Esophagus squamous epithelium (tissue), 5 donors: ENCODE data around the gene QDPR. TPM values are rescaled to one million over a fixed set of nuclear protein-coding genes. Genes with fewer than 3 reads are reported as not detected.

ENCODE experiments used
- DNase-seq: peaks from one replicate; lab custom pipeline; 2025; lab: John Stamatoyannopoulos, UW
- H3K27ac ChIP-seq, 4 donors: fragments of 200-600 bp; sonication (generic); one replicate each; pipeline ENCODE4 v1.5.1; 2016 to 2019; ENCODE audit warnings: mild to moderate bottlenecking in 1 of 4
- H3K27me3 ChIP-seq, 4 donors: fragments of 200-600 bp; sonication (generic); 1 replicate in 3 of 4; 2 replicates in 1 of 4; pipeline versions ENCODE4 v1.5.1 to v1.6.0; 2017 to 2021; ENCODE audit warnings: antibody characterized with exemption in 1 of 4
- H3K36me3 ChIP-seq, 3 donors: fragments of 200-600 bp; sonication (generic); one replicate each; pipeline ENCODE4 v1.5.1; 2016 to 2019
- H3K4me1 ChIP-seq, 3 donors: fragments of 200-600 bp; sonication (generic); one replicate each; pipeline ENCODE4 v1.5.1; 2017 to 2019
- H3K4me3 ChIP-seq, 4 donors: fragments of 200-600 bp; sonication (generic); 1 replicate in 3 of 4; 2 replicates in 1 of 4; pipeline ENCODE4 v1.5.1; 2016 to 2019; ENCODE audit warnings: mild to moderate bottlenecking in 2 of 4, moderate library complexity in 1 of 4
- H3K9me3 ChIP-seq, 3 donors: fragments of 200-600 bp; sonication (generic); one replicate each; pipeline ENCODE4 v1.5.1; 2016 to 2019
- CTCF ChIP-seq, 6 experiments: fragments of 450-650 bp in 4 of 6; fragments of 200-600 bp in 2 of 6; sonication (generic) in 2 of 6; IDR thresholded peaks; one replicate each; pipeline ENCODE4 v1.5.1; 2016 to 2019; ENCODE audit warnings: antibody characterized with exemption in 6 of 6, mild to moderate bottlenecking in 4 of 6, moderate library complexity in 4 of 6
- POLR2A ChIP-seq, 4 donors: fragments of 450-650 bp; IDR thresholded peaks; one replicate each; pipeline ENCODE4 v1.6.1; 2017; ENCODE audit warnings: antibody characterized with exemption in 4 of 4, mild to moderate bottlenecking in 4 of 4, moderate library complexity in 3 of 4
- WGBS, 2 donors: methylation state at CpG; one replicate each; pipeline ENCODE4 v1.1.5; 2018; 5-methylcytosine and 5-hydroxymethylcytosine counted together
- intact Hi-C: fragments of 100-400 bp; cut with DNase I; formaldehyde crosslinking; loops from one replicate; pipeline ENCODE4 v1.15.0; 2022
- total RNA-seq, 4 donors: library from RNA; depleted of rRNA; stranded (reverse); fragments of >200 nt; gene quantifications; one replicate each; pipeline ENCODE4 v1.1.0, GENCODE V29; 2016
- donor health status: DM: yes; HTN: yes; CAD: no.

The QDPR gene
- total RNA-seq, 4 donors from 2014 or later = 5.5 to 9.4 (median 8.5) TPM

- H3K27ac ChIP-seq = no peak overlapping the region
- H3K27me3 ChIP-seq = peaks cover 0 to 17% (median 0%) of the 10 kb centered on the region in 4 donors
- intact Hi-C loops = loop anchor here (5.0 kb wide), 1 partner anchor 87 kb away; no protein-coding TSS in a partner anchor
- no peak for DNase-seq
- WGBS, 2 donors = 89 to 98% methylated on average over 3 of the region's 3 CpGs
- peaks cover 0 to 5% (median 0%) of the 10 kb centered on the region in 3 donors for H3K4me1 ChIP-seq
- H3K4me3 ChIP-seq = no peak overlapping the region
- H3K9me3 ChIP-seq = no peaks in the 10 kb centered on the region
- TF ChIP-seq CTCF (IDR thresholded peaks at IDR 0.05) = no peak
- TF ChIP-seq POLR2A (IDR thresholded peaks at IDR 0.05) = no peak
- no peaks in the 10 kb centered on the region for H3K36me3 ChIP-seq
Measured at GRCh38 chr4:17550549-17550948, 38.7 kb upstream of the QDPR start.

- DNase-seq = no peak
- 70 to 92% methylated on average over 2 to 8 of the region's 12 CpGs for WGBS, 2 donors
- Histone ChIP-seq H3K9me3 (no peaks in the 10 kb centered on the region), H3K36me3 (no peaks in the 10 kb centered on the region), H3K27me3 (peaks cover 0 to 6% (median 0%) of the 10 kb centered on the region in 4 donors), H3K4me1 (peaks cover 0 to 5% (median 0%) of the 10 kb centered on the region in 3 donors), H3K27ac (no peak overlapping the region), H3K4me3 (no peak overlapping the region)
- intact Hi-C loops = no loop called here
- TF ChIP-seq CTCF (IDR thresholded peaks at IDR 0.05) = no peak
- no peak for TF ChIP-seq POLR2A (IDR thresholded peaks at IDR 0.05)
Measured at GRCh38 chr4:17546678-17547077, 34.8 kb upstream of the QDPR start.

- Histone ChIP-seq H3K9me3 (no peaks in the 10 kb centered on the region), H3K27me3 (peaks cover 0 to 6% (median 0%) of the 10 kb centered on the region in 4 donors), H3K36me3 (no peaks in the 10 kb centered on the region), H3K4me3 (no peak overlapping the region), H3K27ac (no peak overlapping the region), H3K4me1 (peaks cover 0 to 5% (median 0%) of the 10 kb centered on the region in 3 donors)
- TF ChIP-seq POLR2A (IDR thresholded peaks at IDR 0.05) = no peak
- no peak for TF ChIP-seq CTCF (IDR thresholded peaks at IDR 0.05)
- DNase-seq = no peak
- 76 to 82% methylated on average over 10 of the region's 10 CpGs for whole genome bisulfite sequencing, 2 donors
- intact Hi-C loops = no loop called here
Measured at GRCh38 chr4:17546222-17546621, 34.3 kb upstream of the QDPR start.

GRCh38 chr4:17545374-17546140 lies 33.7 kb upstream of the QDPR start:
- Histone ChIP-seq H3K4me1 (peaks cover 0 to 5% (median 0%) of the 10 kb centered on the region in 3 donors), H3K4me3 (no peak overlapping the region), H3K27ac (no peak overlapping the region), H3K36me3 (no peaks in the 10 kb centered on the region), H3K27me3 (peaks cover 0 to 6% (median 0%) of the 10 kb centered on the region in 4 donors), H3K9me3 (no peaks in the 10 kb centered on the region)
- no peak for TF ChIP-seq POLR2A (IDR thresholded peaks at IDR 0.05)
- no peak for TF ChIP-seq CTCF (IDR thresholded peaks at IDR 0.05)
- WGBS, 2 donors = 68 to 75% methylated on average over 7 to 11 of the region's 11 CpGs
- intact Hi-C loops = no loop called here
- DNase-seq = no peak

GRCh38 chr4:17544831-17545234 lies 32.9 kb upstream of the QDPR start:
- Histone ChIP-seq H3K4me1 (peaks cover 0 to 5% (median 0%) of the 10 kb centered on the region in 3 donors), H3K36me3 (no peaks in the 10 kb centered on the region), H3K27me3 (peaks cover 0 to 6% (median 0%) of the 10 kb centered on the region in 4 donors), H3K27ac (no peak overlapping the region), H3K9me3 (no peaks in the 10 kb centered on the region), H3K4me3 (no peak overlapping the region)
- 34 to 38% methylated on average over 3 of the region's 3 CpGs for WGBS, 2 donors
- DNase-seq = no peak
- TF ChIP-seq POLR2A (IDR thresholded peaks at IDR 0.05) = no peak
- no peak for TF ChIP-seq CTCF (IDR thresholded peaks at IDR 0.05)
- intact Hi-C loops = no loop called here
